GM18861 (cell line): ENCODE data around the gene TBC1D22B.
"Not testable (repeated sequence)": the region's sequence is repeated elsewhere in the genome, so short reads cannot be mapped to it uniquely, and the experiment has no call there.

Source experiments
- ATAC-seq: cut with Tn5 transposase; IDR thresholded peaks from one replicate; pipeline ENCODE4 v1.9.1; 2021; ENCODE audit not compliant: unreplicated experiment

The TBC1D22B gene

DNA sequence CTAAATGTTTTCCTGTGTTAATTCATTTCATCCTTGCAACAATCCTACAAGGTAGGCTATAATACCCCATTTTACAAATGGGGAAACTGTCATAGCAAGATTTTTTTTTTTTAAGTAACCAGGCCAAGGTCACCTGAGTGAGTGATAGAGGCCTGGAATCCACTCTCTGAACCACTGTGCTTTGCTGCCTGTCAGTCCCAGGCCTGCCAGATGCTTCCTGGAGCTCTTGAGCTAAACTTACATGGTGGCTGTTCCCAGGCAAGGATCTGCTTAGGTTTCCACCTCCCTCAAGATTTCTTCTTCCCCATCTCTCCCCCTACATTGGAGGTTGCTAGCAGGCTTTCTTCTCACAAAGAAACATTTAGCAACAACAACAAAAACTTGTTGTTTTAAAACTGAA is 63.5 kb downstream of the TBC1D22B start:
- no peak for ATAC-seq

DNA sequence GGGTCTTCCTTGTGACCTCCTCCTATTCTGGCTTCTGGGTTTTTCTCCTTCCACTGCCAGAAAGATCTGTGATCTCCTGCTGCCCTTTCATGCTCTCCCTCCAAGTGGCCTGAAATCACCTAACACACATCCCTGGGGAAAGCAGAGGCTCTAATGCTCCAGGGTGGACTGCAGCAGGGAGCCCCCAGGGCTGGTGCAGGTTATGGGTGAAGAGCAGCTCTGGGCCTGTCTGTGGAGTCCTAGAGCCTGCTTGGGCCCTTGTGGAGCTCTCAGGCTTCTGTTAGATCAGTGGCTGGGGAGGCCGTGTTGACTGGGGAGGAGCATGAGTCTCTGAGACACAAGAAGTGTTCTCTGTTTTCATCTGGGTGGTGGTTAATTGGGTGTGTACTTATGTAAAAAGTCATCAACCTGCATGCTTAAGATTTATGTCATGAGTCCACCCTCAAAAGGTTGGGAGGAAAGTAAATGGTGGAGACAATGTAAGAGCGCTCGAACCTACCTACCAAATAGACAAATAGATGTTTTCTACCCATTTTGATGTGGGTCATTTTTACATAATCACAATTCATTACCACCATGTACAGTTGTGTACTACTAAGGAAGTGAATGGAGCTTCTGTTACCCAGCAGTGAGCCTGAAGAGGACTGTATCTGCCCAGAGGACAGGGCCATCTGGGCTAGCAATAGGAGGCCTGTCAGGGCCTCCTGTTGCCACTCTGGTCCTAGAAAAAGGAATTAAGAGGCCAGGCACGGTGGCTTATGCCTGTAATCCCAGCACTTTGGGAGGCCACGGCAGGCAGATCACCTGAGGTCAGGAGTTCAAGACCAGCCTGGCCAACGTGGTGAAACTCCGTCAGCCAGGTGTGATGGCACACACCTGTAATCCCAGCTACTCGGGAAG is 64.2 kb downstream of the TBC1D22B start:
- ATAC-seq: no peak

DNA sequence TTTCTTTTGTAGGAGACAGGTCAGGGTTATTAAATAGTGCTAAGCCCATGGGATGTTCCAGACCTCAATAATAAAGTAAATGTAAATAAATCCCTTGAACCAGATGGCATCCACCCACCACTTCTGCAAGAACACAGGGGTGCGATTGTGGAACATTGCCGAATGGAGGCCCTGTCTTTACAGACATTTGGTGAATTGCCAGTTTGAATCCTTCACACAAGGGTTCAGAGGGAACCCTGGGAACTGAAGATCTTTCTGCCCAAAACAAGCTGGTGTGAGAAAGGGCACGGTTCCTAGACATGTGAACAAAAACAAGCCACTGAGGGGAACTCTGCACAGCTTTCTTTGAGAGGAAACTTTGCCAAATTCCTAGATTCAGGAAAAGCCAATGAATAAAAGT is 66.0 kb downstream of the TBC1D22B start:
- no peak for ATAC-seq

- no peak for ATAC-seq
These were observed 66.8 kb downstream of the TBC1D22B start for GRCh38 chr6:37324131-37325033.

- ATAC-seq: not testable (repeated sequence)
These were observed 72.8 kb downstream of the TBC1D22B start for GRCh38 chr6:37330345-37330744.

- ATAC-seq: no peak
These were observed 73.5 kb downstream of the TBC1D22B start for GRCh38 chr6:37331047-37331446.

- no peak for ATAC-seq
These were observed 75.3 kb downstream of the TBC1D22B start for GRCh38 chr6:37332894-37333293.

- no peak for ATAC-seq
These were observed 76.5 kb downstream of the TBC1D22B start for GRCh38 chr6:37334047-37334446.

GRCh38 chr6:37338317-37338716 is 80.7 kb downstream of the TBC1D22B start:
- not testable (repeated sequence) for ATAC-seq

GRCh38 chr6:37338745-37339255 is 81.2 kb downstream of the TBC1D22B start:
- no peak for ATAC-seq

GRCh38 chr6:37339741-37340638 is 82.4 kb downstream of the TBC1D22B start:
- ATAC-seq: no peak

DNA sequence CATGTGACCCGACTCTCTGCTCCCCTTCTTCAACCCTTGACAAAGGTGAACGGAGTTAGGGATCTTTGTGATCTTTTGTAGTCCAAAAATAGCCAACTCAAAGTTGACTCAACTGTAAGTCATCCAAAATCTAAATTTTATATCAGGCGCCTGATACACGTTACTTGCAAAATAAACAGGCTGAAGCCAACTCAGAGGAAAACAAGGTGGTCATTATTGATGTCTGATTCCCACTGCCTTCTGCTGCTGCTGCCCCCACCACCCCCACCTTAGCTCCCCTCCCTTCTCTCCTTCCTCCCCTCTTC is 83.0 kb downstream of the TBC1D22B start:
- no peak for ATAC-seq

GRCh38 chr6:37343248-37343647 is 85.7 kb downstream of the TBC1D22B start:
- ATAC-seq: no peak

DNA sequence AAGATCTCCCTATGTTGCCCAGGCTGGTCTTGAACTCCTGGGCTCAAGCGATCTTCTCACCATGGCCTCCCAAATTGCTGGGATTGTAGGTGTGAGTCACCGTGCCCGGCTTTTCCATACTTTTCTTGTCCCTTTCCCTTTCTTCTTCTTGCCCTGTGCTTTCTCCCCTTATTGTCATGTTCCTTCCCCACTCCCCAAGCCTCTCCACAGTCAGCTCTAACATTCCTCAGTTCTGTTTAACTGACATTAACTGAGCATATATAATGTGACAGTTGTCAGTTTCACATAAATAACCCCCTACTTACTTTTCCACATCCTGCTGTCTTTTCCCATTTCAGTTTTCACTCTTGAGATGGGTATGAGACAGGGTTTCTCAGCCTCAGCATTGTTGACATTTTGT is 86.7 kb downstream of the TBC1D22B start:
- ATAC-seq: no peak

- ATAC-seq: not testable (repeated sequence)
These were observed 88.2 kb downstream of the TBC1D22B start for GRCh38 chr6:37345804-37346203.

- ATAC-seq: no peak
These were observed 89.6 kb downstream of the TBC1D22B start for GRCh38 chr6:37347177-37347576.

DNA sequence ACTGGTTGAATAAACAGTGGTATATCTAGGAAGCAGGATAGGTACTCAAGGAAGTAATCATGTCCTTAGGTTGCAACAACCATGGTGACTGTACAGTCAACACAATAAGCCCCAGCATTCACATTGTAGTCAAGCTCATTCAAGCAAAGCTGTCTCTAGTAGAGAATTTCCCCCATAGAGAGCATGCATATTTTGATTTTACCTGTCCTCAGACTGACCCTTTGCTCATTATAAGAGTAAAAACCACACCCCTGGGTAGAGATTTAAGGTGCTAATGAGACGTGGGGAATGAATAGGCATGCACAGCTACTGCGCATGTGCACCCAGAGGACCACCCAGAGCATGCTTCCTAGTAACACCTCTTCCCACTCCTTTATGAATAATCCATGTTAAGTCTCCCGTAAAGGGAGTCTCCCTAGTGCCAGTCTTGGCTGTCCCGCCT is 90.1 kb downstream of the TBC1D22B start:
- ATAC-seq: no peak

GRCh38 chr6:37351027-37351426 is 93.5 kb downstream of the TBC1D22B start:
- no peak for ATAC-seq

DNA sequence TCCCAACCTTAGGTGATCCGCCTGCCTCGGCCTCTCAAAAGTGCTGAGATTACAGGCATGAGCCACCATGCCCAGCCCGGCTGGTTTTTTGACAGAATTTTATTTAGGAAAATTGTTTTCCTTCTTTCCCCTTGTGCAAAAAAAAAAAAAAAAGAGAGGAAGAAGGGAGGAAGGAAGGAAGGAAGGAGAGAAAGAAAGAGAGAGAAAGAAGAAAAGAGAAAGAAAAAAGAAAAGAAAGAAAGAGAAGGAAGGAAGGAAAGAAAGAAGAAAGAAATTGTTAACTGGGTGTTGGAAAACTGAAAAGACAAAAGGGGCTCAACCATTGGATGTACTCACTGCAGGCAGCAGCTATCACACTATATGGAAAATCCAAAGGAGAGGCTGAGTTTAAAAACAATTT is 94.8 kb downstream of the TBC1D22B start:
- ATAC-seq: no peak

DNA sequence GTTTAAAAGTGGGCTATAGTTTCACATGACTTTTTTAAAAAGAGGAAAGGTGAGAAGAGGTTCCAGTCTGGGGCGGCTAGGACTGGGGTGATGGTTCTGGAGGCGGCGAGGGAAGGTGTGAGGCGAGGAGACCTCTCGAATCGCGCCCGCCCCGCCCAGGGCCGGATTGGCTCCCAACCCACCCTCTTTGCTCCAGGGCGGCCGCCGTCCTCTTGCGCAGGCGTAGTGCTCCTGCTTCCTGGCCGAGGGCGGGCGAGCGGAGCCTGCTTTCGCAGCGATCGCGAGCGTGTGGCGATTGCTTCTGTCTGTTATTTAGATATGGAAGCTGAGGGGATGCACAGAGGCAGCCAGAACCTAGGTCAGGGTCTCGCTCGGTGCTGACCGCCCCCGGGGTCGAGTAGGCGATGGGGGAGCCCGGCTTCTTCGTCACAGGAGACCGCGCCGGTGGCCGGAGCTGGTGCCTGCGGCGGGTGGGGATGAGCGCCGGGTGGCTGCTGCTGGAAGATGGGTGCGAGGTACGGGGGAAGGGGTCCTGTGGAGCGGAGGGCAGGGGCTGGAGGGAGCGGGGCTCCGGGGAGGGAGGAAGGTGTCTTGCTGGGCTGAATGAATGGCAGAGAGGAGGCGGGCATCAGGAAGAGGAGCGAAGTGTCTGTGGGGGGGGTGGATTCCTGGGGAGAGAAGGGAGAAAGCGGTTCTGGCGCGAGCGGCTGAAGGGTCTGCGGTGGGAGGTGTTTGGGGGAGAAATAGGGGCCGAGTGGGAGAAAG is 96.4 kb downstream of the TBC1D22B start, which contains the start of gene RNF8:
TSS of gene RNF8 (plus strand) at position 223 of the 765 bp plus-strand sequence. CDS start at position 405, 182 bp downstream.
- peak; percentile 73 for ATAC-seq
